ENCODE results near the gene TMPRSS13.

Gene TMPRSS13

DNA sequence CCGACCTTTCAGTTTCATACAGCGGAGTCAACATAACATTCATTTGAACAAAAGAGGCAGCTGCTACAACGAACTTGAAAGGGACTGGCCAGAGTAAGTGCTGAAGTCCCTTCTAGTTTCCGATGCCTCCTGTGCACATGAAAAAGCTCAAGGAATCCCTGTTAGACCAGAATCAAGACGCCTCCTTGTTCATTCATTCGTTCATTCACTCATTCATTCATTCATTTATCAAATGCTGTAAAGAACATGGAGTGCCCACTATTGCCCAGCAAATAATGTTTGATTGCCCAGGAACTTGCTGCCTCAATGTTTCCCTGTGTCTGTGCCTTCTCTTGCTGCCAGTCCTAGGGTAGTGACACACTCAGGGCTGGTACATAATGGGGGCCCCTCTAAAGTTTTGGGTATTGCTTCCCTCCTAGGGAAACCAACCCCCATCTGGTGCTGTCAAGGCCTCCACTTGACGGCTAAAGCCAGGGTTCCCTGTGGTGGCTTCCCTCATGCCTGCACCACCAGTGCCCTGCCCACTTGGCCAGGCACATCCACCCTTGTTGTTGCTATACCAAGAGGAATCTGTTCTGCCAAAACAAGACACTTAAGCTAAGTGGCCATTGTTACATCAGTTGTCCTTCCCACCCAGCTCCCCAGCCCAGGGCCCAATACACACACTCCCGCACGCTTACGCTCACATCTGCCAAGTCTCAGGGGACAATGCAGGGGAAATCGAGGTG is 3.8 kb downstream of the TMPRSS13 start:
- TF ChIP-seq OSR1 (CRISPR knock-in tag; IDR thresholded peaks at IDR 0.05) (no peak), SNAI2 (CRISPR knock-in tag; IDR thresholded peaks at IDR 0.05) (no peak), BACH2 (CRISPR knock-in tag; IDR thresholded peaks at IDR 0.05; ENCODE audit: borderline replicate concordance) (no peak), ESRRG (CRISPR knock-in tag; IDR thresholded peaks at IDR 0.05) (no peak), ARNTL (CRISPR knock-in tag; IDR thresholded peaks at IDR 0.05; ENCODE audit: borderline replicate concordance, low read depth) (no peak), ZNF565 (CRISPR knock-in tag; conservative IDR thresholded peaks at IDR 0.05; ENCODE audit: low read depth) (no peak), RARB (CRISPR knock-in tag; IDR thresholded peaks at IDR 0.05) (no peak), ZNF8 (CRISPR knock-in tag; IDR thresholded peaks at IDR 0.05) (no peak), ZFP30 (CRISPR knock-in tag; IDR thresholded peaks at IDR 0.05) (no peak), ZC3H10 (CRISPR knock-in tag; IDR thresholded peaks at IDR 0.05) (no peak), ZNF70 (CRISPR knock-in tag; IDR thresholded peaks at IDR 0.05) (no peak), PPARA (CRISPR knock-in tag; IDR thresholded peaks at IDR 0.05; ENCODE audit: borderline replicate concordance) (no peak), CSDC2 (CRISPR knock-in tag; IDR thresholded peaks at IDR 0.05) (no peak), GLIS3 (CRISPR knock-in tag; IDR thresholded peaks at IDR 0.05) (no peak), ISL1 (CRISPR knock-in tag; IDR thresholded peaks at IDR 0.05) (no peak), TOX (CRISPR knock-in tag; IDR thresholded peaks at IDR 0.05; ENCODE audit: borderline replicate concordance) (no peak)
- TF ChIP-seq, protein P1, sequence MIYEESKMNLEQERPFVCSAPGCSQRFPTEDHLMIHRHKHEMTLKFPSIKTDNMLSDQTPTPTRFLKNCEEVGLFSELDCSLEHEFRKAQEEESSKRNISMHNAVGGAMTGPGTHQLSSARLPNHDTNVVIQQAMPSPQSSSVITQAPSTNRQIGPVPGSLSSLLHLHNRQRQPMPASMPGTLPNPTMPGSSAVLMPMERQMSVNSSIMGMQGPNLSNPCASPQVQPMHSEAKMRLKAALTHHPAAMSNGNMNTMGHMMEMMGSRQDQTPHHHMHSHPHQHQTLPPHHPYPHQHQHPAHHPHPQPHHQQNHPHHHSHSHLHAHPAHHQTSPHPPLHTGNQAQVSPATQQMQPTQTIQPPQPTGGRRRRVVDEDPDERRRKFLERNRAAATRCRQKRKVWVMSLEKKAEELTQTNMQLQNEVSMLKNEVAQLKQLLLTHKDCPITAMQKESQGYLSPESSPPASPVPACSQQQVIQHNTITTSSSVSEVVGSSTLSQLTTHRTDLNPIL (CRISPR knock-in tag; IDR thresholded peaks at IDR 0.05; ENCODE audit: low read depth): no peak
- TF ChIP-seq, protein P2, sequence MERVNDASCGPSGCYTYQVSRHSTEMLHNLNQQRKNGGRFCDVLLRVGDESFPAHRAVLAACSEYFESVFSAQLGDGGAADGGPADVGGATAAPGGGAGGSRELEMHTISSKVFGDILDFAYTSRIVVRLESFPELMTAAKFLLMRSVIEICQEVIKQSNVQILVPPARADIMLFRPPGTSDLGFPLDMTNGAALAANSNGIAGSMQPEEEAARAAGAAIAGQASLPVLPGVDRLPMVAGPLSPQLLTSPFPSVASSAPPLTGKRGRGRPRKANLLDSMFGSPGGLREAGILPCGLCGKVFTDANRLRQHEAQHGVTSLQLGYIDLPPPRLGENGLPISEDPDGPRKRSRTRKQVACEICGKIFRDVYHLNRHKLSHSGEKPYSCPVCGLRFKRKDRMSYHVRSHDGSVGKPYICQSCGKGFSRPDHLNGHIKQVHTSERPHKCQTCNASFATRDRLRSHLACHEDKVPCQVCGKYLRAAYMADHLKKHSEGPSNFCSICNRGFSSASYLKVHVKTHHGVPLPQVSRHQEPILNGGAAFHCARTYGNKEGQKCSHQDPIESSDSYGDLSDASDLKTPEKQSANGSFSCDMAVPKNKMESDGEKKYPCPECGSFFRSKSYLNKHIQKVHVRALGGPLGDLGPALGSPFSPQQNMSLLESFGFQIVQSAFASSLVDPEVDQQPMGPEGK (CRISPR knock-in tag; IDR thresholded peaks at IDR 0.05; ENCODE audit: borderline replicate concordance): no peak
- TF ChIP-seq, protein P3, sequence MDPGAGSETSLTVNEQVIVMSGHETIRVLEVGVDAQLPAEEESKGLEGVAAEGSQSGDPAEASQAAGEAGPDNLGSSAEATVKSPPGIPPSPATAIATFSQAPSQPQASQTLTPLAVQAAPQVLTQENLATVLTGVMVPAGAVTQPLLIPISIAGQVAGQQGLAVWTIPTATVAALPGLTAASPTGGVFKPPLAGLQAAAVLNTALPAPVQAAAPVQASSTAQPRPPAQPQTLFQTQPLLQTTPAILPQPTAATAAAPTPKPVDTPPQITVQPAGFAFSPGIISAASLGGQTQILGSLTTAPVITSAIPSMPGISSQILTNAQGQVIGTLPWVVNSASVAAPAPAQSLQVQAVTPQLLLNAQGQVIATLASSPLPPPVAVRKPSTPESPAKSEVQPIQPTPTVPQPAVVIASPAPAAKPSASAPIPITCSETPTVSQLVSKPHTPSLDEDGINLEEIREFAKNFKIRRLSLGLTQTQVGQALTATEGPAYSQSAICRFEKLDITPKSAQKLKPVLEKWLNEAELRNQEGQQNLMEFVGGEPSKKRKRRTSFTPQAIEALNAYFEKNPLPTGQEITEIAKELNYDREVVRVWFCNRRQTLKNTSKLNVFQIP (CRISPR knock-in tag; IDR thresholded peaks at IDR 0.05; ENCODE audit: borderline replicate concordance, low read depth): no peak
- TF ChIP-seq, protein P4, sequence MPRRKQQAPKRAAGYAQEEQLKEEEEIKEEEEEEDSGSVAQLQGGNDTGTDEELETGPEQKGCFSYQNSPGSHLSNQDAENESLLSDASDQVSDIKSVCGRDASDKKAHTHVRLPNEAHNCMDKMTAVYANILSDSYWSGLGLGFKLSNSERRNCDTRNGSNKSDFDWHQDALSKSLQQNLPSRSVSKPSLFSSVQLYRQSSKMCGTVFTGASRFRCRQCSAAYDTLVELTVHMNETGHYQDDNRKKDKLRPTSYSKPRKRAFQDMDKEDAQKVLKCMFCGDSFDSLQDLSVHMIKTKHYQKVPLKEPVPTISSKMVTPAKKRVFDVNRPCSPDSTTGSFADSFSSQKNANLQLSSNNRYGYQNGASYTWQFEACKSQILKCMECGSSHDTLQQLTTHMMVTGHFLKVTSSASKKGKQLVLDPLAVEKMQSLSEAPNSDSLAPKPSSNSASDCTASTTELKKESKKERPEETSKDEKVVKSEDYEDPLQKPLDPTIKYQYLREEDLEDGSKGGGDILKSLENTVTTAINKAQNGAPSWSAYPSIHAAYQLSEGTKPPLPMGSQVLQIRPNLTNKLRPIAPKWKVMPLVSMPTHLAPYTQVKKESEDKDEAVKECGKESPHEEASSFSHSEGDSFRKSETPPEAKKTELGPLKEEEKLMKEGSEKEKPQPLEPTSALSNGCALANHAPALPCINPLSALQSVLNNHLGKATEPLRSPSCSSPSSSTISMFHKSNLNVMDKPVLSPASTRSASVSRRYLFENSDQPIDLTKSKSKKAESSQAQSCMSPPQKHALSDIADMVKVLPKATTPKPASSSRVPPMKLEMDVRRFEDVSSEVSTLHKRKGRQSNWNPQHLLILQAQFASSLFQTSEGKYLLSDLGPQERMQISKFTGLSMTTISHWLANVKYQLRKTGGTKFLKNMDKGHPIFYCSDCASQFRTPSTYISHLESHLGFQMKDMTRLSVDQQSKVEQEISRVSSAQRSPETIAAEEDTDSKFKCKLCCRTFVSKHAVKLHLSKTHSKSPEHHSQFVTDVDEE (CRISPR knock-in tag; IDR thresholded peaks at IDR 0.05): no peak

DNA sequence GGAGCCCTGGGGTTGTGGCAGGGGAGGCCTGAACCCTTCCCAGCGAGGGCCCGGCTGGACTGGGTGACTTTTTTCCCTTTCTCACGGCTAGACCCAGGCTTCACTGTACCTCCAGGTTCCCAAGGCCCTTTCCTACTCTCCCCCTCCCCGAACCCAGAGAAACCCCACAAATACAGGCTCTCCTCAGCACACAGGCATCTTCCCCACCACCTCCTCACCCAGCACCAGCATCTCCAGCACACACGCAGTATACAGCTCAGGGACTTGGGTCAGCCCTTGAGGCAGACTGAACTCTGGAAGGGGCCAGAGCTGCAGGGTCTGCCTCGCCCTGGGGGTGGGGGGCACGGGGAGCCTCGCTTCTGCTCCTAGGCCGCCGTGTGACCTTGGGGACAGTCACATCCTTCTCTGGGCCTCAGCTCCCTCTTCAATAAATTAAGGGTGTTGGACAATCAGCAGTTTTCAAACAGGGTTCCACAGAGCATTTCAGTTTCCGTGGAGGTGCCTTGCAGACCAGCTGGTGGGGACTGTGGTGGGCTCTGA is 4.5 kb downstream of the TMPRSS13 start:
- no peak for ATAC-seq
- no peak for TF ChIP-seq ARNTL (CRISPR knock-in tag; IDR thresholded peaks at IDR 0.05; ENCODE audit: borderline replicate concordance, low read depth)
- TF ChIP-seq ISL1 (CRISPR knock-in tag; IDR thresholded peaks at IDR 0.05): no peak
- TF ChIP-seq OSR1 (CRISPR knock-in tag; IDR thresholded peaks at IDR 0.05): no peak
- TF ChIP-seq, protein P1 (CRISPR knock-in tag; IDR thresholded peaks at IDR 0.05; ENCODE audit: low read depth): no peak
- TF ChIP-seq PPARA (CRISPR knock-in tag; IDR thresholded peaks at IDR 0.05; ENCODE audit: borderline replicate concordance): no peak
- no peak for TF ChIP-seq ZC3H10 (CRISPR knock-in tag; IDR thresholded peaks at IDR 0.05)
- TF ChIP-seq ZNF70 (CRISPR knock-in tag; IDR thresholded peaks at IDR 0.05): no peak
- TF ChIP-seq, protein P3 (CRISPR knock-in tag; IDR thresholded peaks at IDR 0.05; ENCODE audit: borderline replicate concordance, low read depth): no peak
- no peak for TF ChIP-seq SNAI2 (CRISPR knock-in tag; IDR thresholded peaks at IDR 0.05)
- no peak for TF ChIP-seq ZNF565 (CRISPR knock-in tag; conservative IDR thresholded peaks at IDR 0.05; ENCODE audit: low read depth)
- TF ChIP-seq, protein P5, sequence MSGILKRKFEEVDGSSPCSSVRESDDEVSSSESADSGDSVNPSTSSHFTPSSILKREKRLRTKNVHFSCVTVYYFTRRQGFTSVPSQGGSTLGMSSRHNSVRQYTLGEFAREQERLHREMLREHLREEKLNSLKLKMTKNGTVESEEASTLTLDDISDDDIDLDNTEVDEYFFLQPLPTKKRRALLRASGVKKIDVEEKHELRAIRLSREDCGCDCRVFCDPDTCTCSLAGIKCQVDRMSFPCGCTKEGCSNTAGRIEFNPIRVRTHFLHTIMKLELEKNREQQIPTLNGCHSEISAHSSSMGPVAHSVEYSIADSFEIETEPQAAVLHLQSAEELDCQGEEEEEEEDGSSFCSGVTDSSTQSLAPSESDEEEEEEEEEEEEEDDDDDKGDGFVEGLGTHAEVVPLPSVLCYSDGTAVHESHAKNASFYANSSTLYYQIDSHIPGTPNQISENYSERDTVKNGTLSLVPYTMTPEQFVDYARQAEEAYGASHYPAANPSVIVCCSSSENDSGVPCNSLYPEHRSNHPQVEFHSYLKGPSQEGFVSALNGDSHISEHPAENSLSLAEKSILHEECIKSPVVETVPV (CRISPR knock-in tag; IDR thresholded peaks at IDR 0.05): no peak
- no peak for TF ChIP-seq RARB (CRISPR knock-in tag; IDR thresholded peaks at IDR 0.05)
- no peak for TF ChIP-seq ESRRG (CRISPR knock-in tag; IDR thresholded peaks at IDR 0.05)
- no peak for TF ChIP-seq TCF4 (CRISPR knock-in tag; IDR thresholded peaks at IDR 0.05; ENCODE audit: borderline replicate concordance)
- TF ChIP-seq, protein P4 (CRISPR knock-in tag; IDR thresholded peaks at IDR 0.05): no peak
- no peak for TF ChIP-seq GLIS3 (CRISPR knock-in tag; IDR thresholded peaks at IDR 0.05)

More for the DNA sequence above, 3.8 kb downstream of the TMPRSS13 start:
- ATAC-seq: no peak

All from SK-N-SH treated with all-trans-retinoic acid at 6 μM for 48 hours (cell line).